HG03565 (cell line): ENCODE data around the gene ELFN2.

ENCODE experiments used
- ATAC-seq: cut with Tn5 transposase; IDR thresholded peaks from one replicate; pipeline ENCODE4 v1.9.1; 2021; ENCODE audit warnings: mild to moderate bottlenecking, moderate library complexity; ENCODE audit not compliant: unreplicated experiment

Gene ELFN2

DNA sequence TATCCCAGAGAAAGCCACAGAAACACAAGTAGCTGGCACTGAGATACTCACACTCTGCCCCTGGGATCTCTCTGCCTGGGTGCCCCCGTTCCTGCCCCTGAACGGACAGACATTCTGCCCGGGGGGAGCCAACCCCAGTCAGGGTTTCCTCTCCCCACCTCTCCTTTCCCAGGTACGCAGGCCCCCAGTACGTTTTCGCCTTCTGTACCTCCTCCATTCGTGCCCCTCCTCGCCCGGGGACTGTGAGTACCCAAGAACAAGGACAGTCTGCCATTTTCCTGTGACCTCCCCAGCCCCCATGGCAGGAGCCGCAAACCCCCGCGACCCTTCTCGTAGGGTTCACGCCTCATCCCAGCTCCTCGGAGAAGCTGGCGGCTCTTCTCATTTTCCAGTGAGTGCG is 29.1 kb upstream of the ELFN2 start:
- no peak for ATAC-seq

DNA sequence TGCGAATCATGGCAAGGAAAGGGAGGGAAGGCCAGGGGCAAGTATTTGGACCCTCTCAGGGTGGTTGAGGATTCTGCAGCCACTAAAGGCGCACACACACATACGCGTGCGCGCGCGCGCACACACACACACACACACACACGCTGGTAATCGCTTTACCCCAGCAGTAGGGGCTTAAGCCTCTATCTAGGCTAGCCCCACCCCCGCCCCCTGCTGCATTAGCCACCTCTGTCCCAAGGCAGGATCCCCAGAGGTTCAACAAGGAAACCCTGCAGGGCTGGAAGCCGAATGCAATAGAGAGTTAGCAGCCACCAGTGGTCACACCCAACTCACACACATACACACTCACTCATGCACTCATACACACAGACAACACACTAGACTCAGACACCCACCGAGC is 28.6 kb upstream of the ELFN2 start:
- no peak for ATAC-seq

DNA sequence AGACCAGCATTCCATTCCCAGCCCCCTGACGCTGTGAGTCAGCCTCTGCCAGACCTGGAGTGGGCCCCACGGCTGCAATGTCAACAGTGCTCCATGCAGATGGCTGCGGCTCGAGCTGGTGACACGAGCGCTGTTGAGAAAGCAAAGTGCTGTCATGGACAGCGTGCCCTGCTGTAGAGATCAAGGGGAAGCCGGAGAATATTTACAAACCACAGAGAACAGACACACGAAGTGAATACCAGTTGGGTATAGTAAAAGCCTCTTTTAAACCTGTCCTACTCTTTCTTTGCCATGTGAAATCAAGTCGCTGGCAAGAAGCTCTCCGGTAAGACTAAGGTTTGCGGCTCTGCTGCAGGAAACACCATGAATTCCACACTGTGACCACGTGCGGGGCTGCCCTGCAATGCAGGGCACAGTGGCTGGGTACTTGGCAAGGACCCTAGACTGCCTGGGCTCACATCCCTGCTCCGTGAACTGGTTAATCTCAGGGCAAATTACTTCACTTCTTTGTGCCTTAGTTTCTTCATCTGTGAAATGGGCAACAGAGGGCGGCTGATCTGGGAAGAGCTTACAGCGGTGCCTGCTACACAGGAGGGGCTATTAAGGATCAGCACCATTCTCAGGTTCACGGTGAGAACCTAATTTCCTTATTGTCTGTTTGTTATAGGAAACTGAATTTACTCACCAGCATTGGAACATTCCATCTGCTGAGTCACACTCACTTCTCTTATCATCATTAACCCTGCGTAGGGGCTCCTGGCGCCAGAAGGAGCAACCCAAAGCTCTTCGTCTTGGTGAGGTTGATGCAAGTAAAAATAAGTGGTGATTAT is 27.8 kb upstream of the ELFN2 start:
- ATAC-seq: no peak

DNA sequence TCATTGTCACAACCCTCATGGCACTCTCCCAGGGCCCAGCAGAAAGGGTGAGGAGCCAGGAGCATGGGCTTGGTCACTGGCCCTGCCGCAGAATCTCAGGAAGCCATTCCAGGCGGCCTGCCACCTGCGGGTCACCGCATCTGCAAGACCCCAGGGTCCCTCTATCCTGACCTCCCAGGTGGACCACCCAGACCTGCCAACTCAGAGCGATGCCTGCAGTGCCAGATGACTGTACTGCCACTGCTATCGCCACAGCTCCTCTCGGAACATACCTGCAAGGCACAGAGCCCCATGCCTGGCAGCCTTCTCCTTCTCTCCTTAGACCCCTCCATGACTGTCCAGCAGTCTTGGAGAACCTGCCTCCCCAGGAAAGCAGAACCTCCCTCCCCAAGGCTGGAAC is 26.4 kb upstream of the ELFN2 start:
- ATAC-seq: no peak

DNA sequence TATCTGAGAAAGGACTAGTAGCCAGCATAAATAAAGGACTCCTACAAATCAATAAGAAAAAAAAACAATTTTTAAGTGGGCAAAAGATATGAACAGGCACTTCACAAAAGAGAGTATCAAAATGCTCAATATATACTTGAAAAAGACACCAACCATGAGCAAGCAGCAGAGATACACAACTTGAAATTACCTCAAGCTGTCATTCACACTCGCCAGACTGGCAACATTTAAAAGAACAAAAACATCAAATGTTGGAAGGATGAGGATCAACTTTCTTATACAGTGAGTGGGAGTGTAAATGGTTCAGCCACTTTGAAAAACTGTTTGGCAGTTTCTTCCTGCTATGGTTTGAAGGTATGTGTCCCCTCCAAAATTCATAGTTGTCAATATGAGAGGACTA is 23.9 kb upstream of the ELFN2 start:
- no peak for ATAC-seq

- ATAC-seq: no peak
Measured at GRCh38 chr22:37449331-37450001, 22.2 kb upstream of the ELFN2 start.

DNA sequence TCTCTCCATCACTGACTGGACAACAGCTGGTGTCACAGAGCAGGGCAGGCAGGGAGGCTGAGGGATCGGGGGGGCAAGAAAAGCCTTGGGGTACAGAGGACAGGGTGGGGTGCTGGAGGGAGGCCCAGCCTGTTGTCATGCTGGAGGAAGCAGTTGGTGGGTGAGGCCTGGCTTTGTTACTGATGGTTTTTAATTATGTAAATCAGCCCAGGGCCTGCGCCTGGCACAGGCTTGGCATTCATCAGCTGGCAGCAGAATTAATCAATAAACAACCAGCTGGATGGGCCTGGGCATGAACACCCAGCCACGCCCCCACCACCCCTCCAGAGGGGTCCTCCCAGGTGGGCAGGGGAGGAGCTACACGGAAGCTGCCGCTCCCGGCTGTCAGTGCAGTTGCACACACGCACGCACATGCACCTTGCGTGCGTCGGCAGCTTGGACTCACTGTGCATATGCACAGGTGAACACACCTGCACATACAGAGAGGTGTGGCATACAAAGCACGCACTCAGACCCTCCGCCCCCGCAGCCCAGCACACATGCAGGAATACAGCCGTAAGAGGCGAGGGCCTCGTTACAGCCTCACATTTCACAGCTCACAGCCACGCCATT is 21.3 kb upstream of the ELFN2 start:
- no peak for ATAC-seq

DNA sequence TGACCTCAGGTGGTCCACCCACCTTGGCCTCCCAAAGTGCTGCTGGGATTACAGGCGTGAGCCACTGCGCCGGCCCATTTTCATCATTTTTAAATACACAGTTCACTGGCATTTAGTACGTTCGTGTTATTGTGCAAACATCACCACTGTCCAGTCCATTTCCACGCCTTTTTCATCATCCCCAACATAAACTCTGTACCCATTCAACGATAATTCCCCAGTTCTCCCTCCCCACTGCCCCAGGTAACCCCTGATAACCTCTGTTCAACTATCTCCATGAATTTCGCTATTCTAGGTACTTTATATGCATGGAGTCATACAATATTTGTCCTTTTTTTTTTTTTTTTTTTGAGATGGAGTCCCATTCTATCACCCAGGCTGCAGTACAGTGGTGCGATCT is 18.2 kb upstream of the ELFN2 start:
- no peak for ATAC-seq

DNA sequence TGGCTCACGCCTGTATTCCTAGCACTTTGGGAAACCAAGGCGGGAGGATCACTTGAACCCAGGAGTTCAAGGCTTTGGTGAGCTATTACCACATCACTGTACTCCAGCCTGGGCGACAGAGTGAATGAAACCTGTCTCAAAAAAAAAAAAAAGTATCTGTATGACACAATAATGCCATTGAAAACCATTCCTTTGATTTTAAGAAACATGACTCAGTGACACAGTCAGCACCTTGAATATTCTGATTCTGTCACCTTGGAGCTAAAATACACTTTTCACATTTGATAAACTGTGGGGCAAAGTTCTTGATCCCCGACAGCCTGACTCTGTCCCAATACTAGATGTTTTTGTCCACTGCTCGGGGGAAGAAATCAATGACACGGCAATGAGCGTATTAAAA is 16.7 kb upstream of the ELFN2 start:
- no peak for ATAC-seq

DNA sequence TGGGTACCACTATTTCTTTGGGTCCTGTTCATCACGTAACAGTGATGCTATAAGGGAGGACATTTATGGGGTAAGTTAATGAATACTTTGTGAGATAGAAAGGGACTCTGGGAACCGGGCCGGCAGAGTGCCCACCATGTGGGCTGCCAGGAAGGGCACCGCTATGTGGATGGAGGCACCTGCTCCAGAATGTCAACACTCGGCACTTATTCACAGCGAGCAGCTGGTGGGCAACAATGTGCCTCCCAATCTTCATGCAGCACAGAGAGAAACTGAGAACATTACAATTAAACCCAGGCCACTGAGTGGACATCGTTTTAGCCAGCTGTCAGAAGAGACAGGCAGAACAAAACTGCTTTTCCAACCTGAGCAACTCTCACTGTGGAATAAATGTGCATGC is 15.8 kb upstream of the ELFN2 start:
- ATAC-seq: no peak

DNA sequence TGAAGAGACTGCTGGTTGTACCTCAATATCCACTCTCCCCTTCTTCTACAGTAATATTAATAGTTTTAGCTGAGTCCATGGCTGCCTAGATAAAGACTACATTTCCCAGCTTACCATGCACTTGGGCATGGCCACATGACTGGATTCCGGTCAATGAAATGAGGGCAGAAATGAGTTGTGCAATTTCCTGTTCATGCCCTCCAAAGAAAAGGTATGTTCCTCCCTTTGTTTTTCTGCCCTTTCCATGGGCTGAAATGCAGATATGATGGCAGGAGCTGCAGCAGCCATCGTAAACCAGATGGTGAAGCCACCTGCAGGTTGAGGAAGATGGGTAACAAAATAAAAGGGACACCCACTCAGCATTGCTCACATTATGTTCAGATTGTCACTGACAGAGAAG is 15.3 kb upstream of the ELFN2 start:
- ATAC-seq: no peak

DNA sequence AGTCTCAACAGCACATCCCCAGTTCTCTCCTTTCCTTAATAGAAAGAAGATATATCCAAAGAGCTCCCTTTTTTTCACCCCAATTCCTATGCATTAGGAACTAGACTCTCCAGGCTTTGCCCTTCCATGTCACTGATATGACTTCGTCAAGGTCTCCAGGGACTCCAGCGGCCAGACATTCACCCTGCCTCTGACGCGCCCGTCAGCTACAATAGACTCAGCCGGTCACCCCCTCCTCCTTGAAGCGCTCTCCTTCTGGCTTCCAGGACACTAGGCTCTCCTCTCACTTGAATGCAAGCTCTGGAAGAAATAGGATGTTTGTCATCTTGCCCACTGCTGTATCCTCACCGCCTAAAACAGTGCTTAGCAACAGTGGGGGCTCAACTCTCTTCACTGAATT is 14.9 kb upstream of the ELFN2 start:
- no peak for ATAC-seq

DNA sequence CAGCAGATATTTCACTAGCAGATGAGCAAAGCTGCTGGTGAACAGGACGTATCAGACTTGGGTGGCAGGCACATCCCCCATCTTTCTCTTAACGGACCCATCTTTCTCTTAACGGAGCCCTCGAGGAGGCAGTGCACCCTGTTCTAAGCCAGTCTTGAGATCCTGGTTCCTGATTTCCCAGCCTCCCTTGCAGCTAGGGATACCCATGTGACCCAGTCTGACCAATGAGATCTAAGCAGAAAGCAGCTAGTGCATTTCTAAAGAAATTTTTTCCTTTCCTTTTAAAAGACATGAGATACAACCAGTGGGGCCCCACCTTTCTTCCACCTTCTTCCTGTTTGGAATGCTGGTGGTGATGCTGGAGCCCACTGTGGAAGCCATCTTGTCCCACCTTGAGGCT is 13.6 kb upstream of the ELFN2 start:
- no peak for ATAC-seq

- no peak for ATAC-seq
Measured at GRCh38 chr22:37439347-37439746, 12.1 kb upstream of the ELFN2 start.

GRCh38 chr22:37435970-37436603 is 8.8 kb upstream of the ELFN2 start:
- no peak for ATAC-seq

- ATAC-seq: no peak
Measured at GRCh38 chr22:37433786-37434185, 6.5 kb upstream of the ELFN2 start.

GRCh38 chr22:37432708-37433054 is 5.4 kb upstream of the ELFN2 start:
- no peak for ATAC-seq

DNA sequence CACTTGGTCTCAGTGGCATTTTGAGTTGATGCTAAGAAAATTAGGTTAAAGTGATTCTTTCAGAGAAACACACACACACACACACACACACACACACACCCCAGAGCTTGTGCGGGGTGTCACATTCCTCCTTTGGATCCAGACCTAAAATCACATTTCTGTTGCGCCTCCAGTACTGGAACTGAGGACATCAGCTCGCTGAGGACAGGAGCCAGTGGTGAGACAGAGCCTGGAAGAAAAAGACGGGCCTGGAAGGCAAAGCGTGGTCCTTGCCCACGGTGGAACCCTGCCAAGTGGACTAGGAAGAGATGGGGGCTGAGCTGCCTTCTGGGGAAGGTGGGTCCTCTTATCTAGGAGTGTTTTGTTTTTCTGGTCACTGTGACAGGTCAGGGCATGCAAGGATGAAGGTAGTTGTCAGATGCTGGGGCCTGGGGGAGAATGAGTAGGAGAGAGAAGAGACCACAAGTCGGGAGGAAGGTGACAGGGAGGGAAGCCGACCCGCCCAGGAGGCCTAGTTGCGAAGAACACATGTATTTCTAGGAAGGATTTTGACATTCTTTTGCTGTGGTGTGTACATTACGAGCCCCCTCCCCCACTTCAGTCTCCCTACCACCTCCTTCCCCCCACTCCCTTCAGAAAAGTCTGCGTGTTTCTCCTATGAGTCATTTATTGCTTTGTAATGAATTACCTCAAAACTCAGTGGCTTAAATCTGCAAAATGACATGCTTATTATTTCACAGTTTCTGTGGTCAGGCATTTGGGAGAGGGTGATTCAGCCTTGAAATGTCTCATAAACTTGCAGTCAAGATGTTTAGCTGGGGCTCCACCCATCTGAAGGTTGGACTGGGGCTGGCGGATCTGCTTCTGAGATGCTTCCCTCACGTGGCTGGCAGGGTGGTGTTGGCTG is 4.8 kb upstream of the ELFN2 start:
- no peak for ATAC-seq

DNA sequence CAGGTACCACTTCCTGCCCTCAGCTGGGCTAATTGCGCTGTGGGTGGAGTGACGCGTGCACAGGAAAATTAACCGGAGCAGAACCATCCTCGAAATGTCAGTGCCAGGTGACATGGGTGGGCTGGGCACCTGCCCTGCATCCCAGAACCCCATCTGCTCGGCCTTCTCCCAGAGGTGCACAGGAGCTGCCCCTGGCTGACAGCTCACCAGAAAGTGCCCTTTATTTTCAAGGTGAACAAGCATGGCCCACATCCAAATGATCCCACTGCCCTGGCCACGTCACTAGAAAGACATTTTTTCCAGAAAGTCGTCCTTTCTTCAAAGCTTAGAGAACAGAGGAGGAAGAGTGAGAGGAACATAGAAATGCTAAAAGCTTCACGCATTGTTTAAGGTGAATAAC is 4.1 kb upstream of the ELFN2 start:
- ATAC-seq: no peak

DNA sequence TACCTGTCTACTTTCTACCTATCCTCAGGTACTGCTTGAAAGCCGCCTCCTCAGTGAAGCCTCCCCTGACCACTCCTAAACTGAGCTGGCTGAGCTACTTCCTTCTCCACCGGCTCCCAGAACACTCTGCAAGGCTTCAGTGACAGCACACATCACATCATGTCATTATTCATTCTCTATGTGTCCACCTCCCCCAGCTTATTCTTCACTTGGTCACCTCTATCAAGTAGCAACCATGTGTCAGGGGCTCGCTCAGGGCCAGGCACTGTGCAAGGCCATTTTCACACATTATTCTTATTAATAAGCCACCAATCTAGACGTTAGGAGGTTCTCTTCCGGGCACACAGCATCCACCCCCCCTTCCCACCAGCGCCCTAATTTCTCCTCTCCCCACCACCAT is 3.7 kb upstream of the ELFN2 start:
- ATAC-seq: no peak
